Sigmoid colon (tissue), 7 donors: Measurements from ENCODE around the gene PATJ. TPM values are rescaled to one million over a fixed set of nuclear protein-coding genes. Genes with fewer than 3 reads are reported as not detected.

Source experiments
- DNase-seq: peaks from one replicate; pipeline ENCODE4 v3.0.0-alpha.2; 2019
- H3K27ac ChIP-seq, 4 donors: fragments of 200-600 bp; sonication (generic); one replicate each; pipeline ENCODE4 v1.5.1; 2016 to 2019; ENCODE audit warnings: mild to moderate bottlenecking in 1 of 4
- H3K27me3 ChIP-seq, 3 donors: fragments of 200-600 bp; sonication (generic); one replicate each; pipeline ENCODE4 v1.5.1; 2019; ENCODE audit warnings: mild to moderate bottlenecking in 1 of 3
- H3K36me3 ChIP-seq, 4 donors: fragments of 200-600 bp; sonication (generic); one replicate each; pipeline ENCODE4 v1.5.1; 2016 to 2019
- H3K4me1 ChIP-seq, 4 donors: fragments of 200-600 bp; sonication (generic); one replicate each; pipeline ENCODE4 v1.5.1; 2017 to 2019
- H3K4me3 ChIP-seq, 4 donors: fragments of 200-600 bp; sonication (generic); one replicate each; pipeline ENCODE4 v1.5.1; 2017 to 2019; ENCODE audit warnings: mild to moderate bottlenecking in 2 of 4, moderate library complexity in 1 of 4
- H3K9me3 ChIP-seq, 4 donors: fragments of 200-600 bp in 3 of 4; sonication (generic) in 3 of 4; one replicate each; pipeline versions ENCODE4 v1.5.1 to v1.6.1; 2013 to 2019
- EP300 ChIP-seq, 4 donors: sonication (generic); formaldehyde crosslinking; IDR thresholded peaks; one replicate each; pipeline ENCODE4 v1.6.1; 2017; ENCODE audit warnings: antibody characterized with exemption in 4 of 4
- POLR2A ChIP-seq, 2 donors: fragments of 450-650 bp; IDR thresholded peaks; one replicate each; pipeline ENCODE4 v1.6.1; 2016; ENCODE audit warnings: antibody characterized with exemption in 2 of 2, mild to moderate bottlenecking in 2 of 2, moderate library complexity in 2 of 2
- POLR2AphosphoS5 ChIP-seq, 4 donors: sonication (generic); formaldehyde crosslinking; IDR thresholded peaks; one replicate each; pipeline ENCODE4 v1.6.1; 2017; ENCODE audit warnings: antibody characterized with exemption in 4 of 4
- WGBS, 2 donors: extraction: QIAGEN DNeasy Blood & Tissue Kit; methylation state at CpG; one replicate each; pipeline ENCODE4 v1.1.7; 2013; 5-methylcytosine and 5-hydroxymethylcytosine counted together
- intact Hi-C: fragments of 100-400 bp; cut with DNase I; formaldehyde crosslinking; loops from one replicate; pipeline ENCODE4 v1.15.1; 2023
- polyA plus RNA-seq, 3 donors: library from polyadenylated mRNA; stranded (reverse); fragments of 200-250 nt; gene quantifications; one replicate each; pipeline ENCODE4 v1.2.3, GENCODE V29; 2013
- total RNA-seq, 4 donors: library from RNA; depleted of rRNA; stranded (reverse); fragments of >200 nt; gene quantifications; one replicate each; pipeline ENCODE4 v1.1.0, GENCODE V29; 2016
- TF ChIP-seq, protein P1 (sequence below), 4 experiments: fragments of 450-650 bp in 3 of 4; fragments of 200-600 bp in 1 of 4; IDR thresholded peaks; one replicate each; pipeline ENCODE4 v1.5.1; 2016 to 2019; ENCODE audit warnings: antibody characterized with exemption in 4 of 4, mild to moderate bottlenecking in 3 of 4, moderate library complexity in 2 of 4
- donor health status: healthy with polysubstance abuse.
- donor health status: Bipolar disorder and iron deficiency.
- donor health status: healthy.

Gene PATJ
- total and polyA plus RNA-seq, 7 donors: 10.2 to 33.2 (median 21.3) TPM

DNA sequence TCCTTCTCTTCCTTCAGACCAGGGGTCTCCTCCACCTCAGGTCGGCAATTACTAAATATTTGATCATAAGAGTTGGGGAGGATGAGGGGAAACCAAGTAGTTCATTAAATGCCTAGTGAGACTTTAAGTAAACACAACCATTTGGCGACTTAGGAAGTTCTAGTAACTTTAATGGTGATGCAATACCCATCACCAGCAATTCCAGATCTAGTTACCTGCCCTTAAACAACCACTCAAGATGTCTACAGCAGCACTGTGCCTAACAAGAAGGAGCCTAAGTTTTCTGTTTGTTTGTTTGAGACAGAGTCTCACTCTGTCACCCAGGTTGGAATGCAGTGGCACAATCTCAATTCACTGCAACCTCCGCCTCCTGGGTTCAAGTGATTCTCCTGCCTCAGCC lies 395.7 kb downstream of the PATJ start:
- Histone ChIP-seq H3K4me1 (no peaks in the 10 kb centered on the region), H3K27me3 (no peaks in the 10 kb centered on the region), H3K4me3 (no peak overlapping the region), H3K36me3 (no peaks in the 10 kb centered on the region), H3K9me3 (no peaks in the 10 kb centered on the region), H3K27ac (no peak overlapping the region)
- WGBS, 2 donors: 73 to 82% methylated on average over 3 of the region's 3 CpGs
- no peak for DNase-seq
- TF ChIP-seq, protein P1, sequence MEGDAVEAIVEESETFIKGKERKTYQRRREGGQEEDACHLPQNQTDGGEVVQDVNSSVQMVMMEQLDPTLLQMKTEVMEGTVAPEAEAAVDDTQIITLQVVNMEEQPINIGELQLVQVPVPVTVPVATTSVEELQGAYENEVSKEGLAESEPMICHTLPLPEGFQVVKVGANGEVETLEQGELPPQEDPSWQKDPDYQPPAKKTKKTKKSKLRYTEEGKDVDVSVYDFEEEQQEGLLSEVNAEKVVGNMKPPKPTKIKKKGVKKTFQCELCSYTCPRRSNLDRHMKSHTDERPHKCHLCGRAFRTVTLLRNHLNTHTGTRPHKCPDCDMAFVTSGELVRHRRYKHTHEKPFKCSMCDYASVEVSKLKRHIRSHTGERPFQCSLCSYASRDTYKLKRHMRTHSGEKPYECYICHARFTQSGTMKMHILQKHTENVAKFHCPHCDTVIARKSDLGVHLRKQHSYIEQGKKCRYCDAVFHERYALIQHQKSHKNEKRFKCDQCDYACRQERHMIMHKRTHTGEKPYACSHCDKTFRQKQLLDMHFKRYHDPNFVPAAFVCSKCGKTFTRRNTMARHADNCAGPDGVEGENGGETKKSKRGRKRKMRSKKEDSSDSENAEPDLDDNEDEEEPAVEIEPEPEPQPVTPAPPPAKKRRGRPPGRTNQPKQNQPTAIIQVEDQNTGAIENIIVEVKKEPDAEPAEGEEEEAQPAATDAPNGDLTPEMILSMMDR (IDR thresholded peaks at IDR 0.05): no peak
- TF ChIP-seq POLR2AphosphoS5 (IDR thresholded peaks at IDR 0.05): no peak
- TF ChIP-seq POLR2A (IDR thresholded peaks at IDR 0.05): no peak
- TF ChIP-seq EP300 (IDR thresholded peaks at IDR 0.05): no peak
- intact Hi-C loops: no loop called here

- intact Hi-C loops: no loop called here
- H3K9me3 ChIP-seq: no peaks in the 10 kb centered on the region
- TF ChIP-seq EP300 (IDR thresholded peaks at IDR 0.05): no peak
- no peak for TF ChIP-seq POLR2A (IDR thresholded peaks at IDR 0.05)
- no peak for TF ChIP-seq POLR2AphosphoS5 (IDR thresholded peaks at IDR 0.05)
- TF ChIP-seq, protein P1 (IDR thresholded peaks at IDR 0.05): no peak
- no peaks in the 10 kb centered on the region for H3K4me1 ChIP-seq
- no peaks in the 10 kb centered on the region for H3K36me3 ChIP-seq
- DNase-seq: no peak
- H3K27ac ChIP-seq: no peak overlapping the region
- no peaks in the 10 kb centered on the region for H3K27me3 ChIP-seq
- 94 to 100% methylated on average over 1 of the region's 1 CpG for WGBS, 2 donors
- no peak overlapping the region for H3K4me3 ChIP-seq
Observed at GRCh38 chr1:62139410-62139809, 397.1 kb downstream of the PATJ start.

GRCh38 chr1:62140666-62141065 lies 398.4 kb downstream of the PATJ start:
- H3K27ac ChIP-seq: no peak overlapping the region
- H3K36me3 ChIP-seq: no peaks in the 10 kb centered on the region
- no peak for TF ChIP-seq EP300 (IDR thresholded peaks at IDR 0.05)
- TF ChIP-seq, protein P1 (IDR thresholded peaks at IDR 0.05): no peak
- TF ChIP-seq POLR2A (IDR thresholded peaks at IDR 0.05): no peak
- no peak for TF ChIP-seq POLR2AphosphoS5 (IDR thresholded peaks at IDR 0.05)
- intact Hi-C loops: no loop called here
- H3K4me1 ChIP-seq: no peaks in the 10 kb centered on the region
- WGBS, 2 donors: 95 to 96% methylated on average over 4 of the region's 4 CpGs
- DNase-seq: no peak
- H3K9me3 ChIP-seq: no peaks in the 10 kb centered on the region
- no peaks in the 10 kb centered on the region for H3K27me3 ChIP-seq
- no peak overlapping the region for H3K4me3 ChIP-seq

- H3K4me3 ChIP-seq: no peak overlapping the region
- no peak for DNase-seq
- intact Hi-C loops: no loop called here
- no peaks in the 10 kb centered on the region for H3K36me3 ChIP-seq
- TF ChIP-seq EP300 (IDR thresholded peaks at IDR 0.05): no peak
- TF ChIP-seq POLR2AphosphoS5 (IDR thresholded peaks at IDR 0.05): no peak
- no peak for TF ChIP-seq POLR2A (IDR thresholded peaks at IDR 0.05)
- TF ChIP-seq, protein P1 (IDR thresholded peaks at IDR 0.05): no peak
- H3K27me3 ChIP-seq: no peaks in the 10 kb centered on the region
- WGBS, 2 donors: 57 to 58% methylated on average over 5 of the region's 5 CpGs
- no peak overlapping the region for H3K27ac ChIP-seq
- H3K4me1 ChIP-seq: no peaks in the 10 kb centered on the region
- H3K9me3 ChIP-seq: no peaks in the 10 kb centered on the region
Observed at GRCh38 chr1:62142496-62142895, 400.2 kb downstream of the PATJ start.

GRCh38 chr1:62144238-62144831 lies 402.1 kb downstream of the PATJ start:
- peaks cover 0 to 13% (median 7%) of the 10 kb centered on the region in 4 donors for H3K36me3 ChIP-seq
- intact Hi-C loops: no loop called here
- H3K9me3 ChIP-seq: no peaks in the 10 kb centered on the region
- WGBS, 2 donors: 0 to 1% methylated on average over 1 of the region's 1 CpG
- no peak overlapping the region for H3K4me3 ChIP-seq
- H3K4me1 ChIP-seq: no peaks in the 10 kb centered on the region
- H3K27ac ChIP-seq: no peak overlapping the region
- no peaks in the 10 kb centered on the region for H3K27me3 ChIP-seq
- TF ChIP-seq EP300 (IDR thresholded peaks at IDR 0.05) (no peak), POLR2AphosphoS5 (IDR thresholded peaks at IDR 0.05) (no peak), POLR2A (IDR thresholded peaks at IDR 0.05) (no peak)
- TF ChIP-seq, protein P1 (IDR thresholded peaks at IDR 0.05): peak in 2 of 4 experiments; percentile 41 to 55
- DNase-seq: no peak
